Neural cell (in vitro differentiated cells): ENCODE results near the gene PLCH1. TPM values are rescaled to one million over a fixed set of nuclear protein-coding genes. Genes with fewer than 3 reads are reported as not detected.

Experiments
- H2AFZ ChIP-seq: fragments of 200-600, 300-800 bp; sonication (generic), shearing (Covaris generic); 2 replicates; pipeline ENCODE4 v1.6.0; 2014; ENCODE audit warnings: low read depth, mild to moderate bottlenecking, antibody characterized with exemption, low read length, moderate library complexity
- H3F3A ChIP-seq: fragments of 200-600 bp; shearing (Covaris generic); 2 replicates; pipeline ENCODE4 v1.6.1; 2016; ENCODE audit warnings: mild to moderate bottlenecking, moderate library complexity, mixed read lengths, antibody characterized with exemption, low read length; ENCODE audit not compliant: insufficient read depth, poor library complexity, severe bottlenecking
- H3K27ac ChIP-seq: fragments of 200-600, 300-800 bp; sonication (generic), shearing (Covaris generic); 2 replicates; pipeline ENCODE4 v1.5.1; 2014; ENCODE audit warnings: mild to moderate bottlenecking, low read length, moderate library complexity
- H3K27me3 ChIP-seq: fragments of 300-800, 200-600 bp; sonication (generic), shearing (Covaris generic); 2 replicates; pipeline ENCODE4 v1.6.0; 2014; ENCODE audit warnings: mild to moderate bottlenecking, low read depth, low read length, moderate library complexity; ENCODE audit not compliant: insufficient read depth
- H3K36me3 ChIP-seq: fragments of 300-800, 200-600 bp; sonication (generic), shearing (Covaris generic); 2 replicates; pipeline ENCODE4 v1.5.1; 2014; ENCODE audit warnings: mild to moderate bottlenecking, antibody characterized with exemption, low read length, moderate library complexity; ENCODE audit not compliant: insufficient read depth
- H3K4me2 ChIP-seq: fragments of 300-800, 200-600 bp; sonication (generic), shearing (Covaris generic); 2 replicates; pipeline ENCODE4 v1.6.0; 2014; ENCODE audit warnings: mild to moderate bottlenecking, low read length
- H3K4me3 ChIP-seq: fragments of 300-800, 200-600 bp; sonication (generic), shearing (Covaris generic); 2 replicates; pipeline ENCODE4 v1.5.1; 2014; ENCODE audit warnings: mild to moderate bottlenecking, low read length, moderate library complexity
- H3K79me2 ChIP-seq: fragments of 200-600 bp; shearing (Covaris generic); replicated peaks from 2 replicates; pipeline ENCODE4 v1.6.0; 2014; ENCODE audit warnings: mild to moderate bottlenecking, low read length, moderate library complexity; ENCODE audit not compliant: insufficient read depth
- H3K9ac ChIP-seq: fragments of 300-800, 200-600 bp; sonication (generic), shearing (Covaris generic); 2 replicates; pipeline ENCODE4 v1.6.1; 2016; ENCODE audit warnings: mild to moderate bottlenecking, low read length, mixed read lengths
- H3K9me2 ChIP-seq: fragments of 200-600 bp; shearing (Covaris generic); 2 replicates; pipeline ENCODE4 v1.6.1; 2016; ENCODE audit warnings: mild to moderate bottlenecking, low read length, mixed read lengths; ENCODE audit not compliant: insufficient read depth
- H3K9me3 ChIP-seq: fragments of 200-600, 300-800 bp; sonication (generic), shearing (Covaris generic); 2 replicates; pipeline ENCODE4 v1.6.1; 2016; ENCODE audit warnings: mild to moderate bottlenecking, mixed run types, low read length, moderate library complexity, mixed read lengths
- H4K20me1 ChIP-seq: fragments of 200-600 bp; shearing (Covaris generic); 2 replicates; pipeline ENCODE4 v1.6.1; 2016; ENCODE audit warnings: mild to moderate bottlenecking, mixed run types; ENCODE audit not compliant: insufficient read depth
- EP300 ChIP-seq: fragments of 450-650 bp; conservative IDR thresholded peaks from 2 replicates; pipeline ENCODE4 v1.6.1; 2014; ENCODE audit warnings: antibody characterized with exemption, mild to moderate bottlenecking, moderate library complexity; ENCODE audit not compliant: poor library complexity, severe bottlenecking
- EZH2 ChIP-seq: fragments of 200-600, 300-800 bp; shearing (Covaris generic), sonication (generic); IDR thresholded peaks from 2 replicates; pipeline ENCODE4 v1.6.1; 2014; ENCODE audit warnings: antibody characterized with exemption, low read length, borderline replicate concordance, mild to moderate bottlenecking; ENCODE audit not compliant: insufficient read depth, poor library complexity, severe bottlenecking
- POLR2AphosphoS5 ChIP-seq: IDR thresholded peaks from 2 replicates; pipeline ENCODE4 v1.6.1; 2012
- RAD21 ChIP-seq: fragments of 450-650 bp; conservative IDR thresholded peaks from 2 replicates; pipeline ENCODE4 v1.6.1; 2014; ENCODE audit warnings: antibody characterized with exemption, mild to moderate bottlenecking, moderate library complexity
- SMC3 ChIP-seq: fragments of 450-650 bp; conservative IDR thresholded peaks from 2 replicates; pipeline ENCODE4 v1.6.1; 2014; ENCODE audit warnings: antibody characterized with exemption, mild to moderate bottlenecking, moderate library complexity; ENCODE audit not compliant: poor library complexity
- TAF1 ChIP-seq: IDR thresholded peaks from 2 replicates; pipeline ENCODE4 v1.6.1; 2012; ENCODE audit warnings: low read depth
- polyA plus RNA-seq: library from polyadenylated mRNA; depleted of rRNA; stranded (reverse); fragments of >200 nt; gene quantifications from 2 replicates; pipeline ENCODE4 v1.2.3, GENCODE V29; 2014
- TF ChIP-seq, protein P1 (sequence below): fragments of 450-650 bp; IDR thresholded peaks from 2 replicates; pipeline ENCODE4 v1.5.1; 2014; ENCODE audit warnings: antibody characterized with exemption, mild to moderate bottlenecking, moderate library complexity; ENCODE audit not compliant: poor library complexity, severe bottlenecking
- TF ChIP-seq, protein P2 (sequence below): IDR thresholded peaks from 2 replicates; pipeline ENCODE4 v1.6.1; 2012; ENCODE audit warnings: borderline replicate concordance

The PLCH1 gene
- polyA plus RNA-seq, 1 donor from 2014 or later: 13.5 TPM

DNA sequence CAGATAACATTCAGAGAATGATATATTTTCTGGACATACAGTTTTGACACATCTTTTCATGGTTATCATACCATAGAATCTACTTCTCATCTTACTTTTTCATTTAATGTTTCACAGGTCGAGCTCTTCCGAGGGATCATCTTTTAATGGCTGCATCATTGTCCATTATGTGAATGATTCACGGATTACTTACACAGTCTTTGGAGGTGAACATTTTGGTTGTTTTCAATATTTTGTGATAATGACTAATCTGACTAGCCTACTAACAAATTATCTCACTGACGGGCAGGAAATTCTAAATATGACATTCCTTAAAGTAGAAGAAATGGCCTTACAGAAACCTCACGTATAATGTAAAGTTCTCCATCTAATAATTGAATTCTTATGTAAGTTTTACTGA is 242.2 kb downstream of the PLCH1 start:
- H3K9me2 ChIP-seq: no peaks in the 10 kb centered on the region
- peaks cover 4% of the 10 kb centered on the region for H3F3A ChIP-seq
- no peaks in the 10 kb centered on the region for H3K9me3 ChIP-seq
- no peak overlapping the region for H3K4me2 ChIP-seq
- no peaks in the 10 kb centered on the region for H4K20me1 ChIP-seq
- H3K79me2 ChIP-seq: no peaks in the 10 kb centered on the region
- H3K27ac ChIP-seq: no peak overlapping the region
- no peaks in the 10 kb centered on the region for H3K27me3 ChIP-seq
- H3K36me3 ChIP-seq: peaks cover 8% of the 10 kb centered on the region
- H3K4me3 ChIP-seq: no peak overlapping the region
- H2AFZ ChIP-seq: no peak overlapping the region
- H3K9ac ChIP-seq: no peak overlapping the region
- TF ChIP-seq EP300 (no peak), RAD21 (no peak), EZH2 (no peak), POLR2AphosphoS5 (no peak), TAF1 (no peak), SMC3 (no peak)
- TF ChIP-seq, protein P1, sequence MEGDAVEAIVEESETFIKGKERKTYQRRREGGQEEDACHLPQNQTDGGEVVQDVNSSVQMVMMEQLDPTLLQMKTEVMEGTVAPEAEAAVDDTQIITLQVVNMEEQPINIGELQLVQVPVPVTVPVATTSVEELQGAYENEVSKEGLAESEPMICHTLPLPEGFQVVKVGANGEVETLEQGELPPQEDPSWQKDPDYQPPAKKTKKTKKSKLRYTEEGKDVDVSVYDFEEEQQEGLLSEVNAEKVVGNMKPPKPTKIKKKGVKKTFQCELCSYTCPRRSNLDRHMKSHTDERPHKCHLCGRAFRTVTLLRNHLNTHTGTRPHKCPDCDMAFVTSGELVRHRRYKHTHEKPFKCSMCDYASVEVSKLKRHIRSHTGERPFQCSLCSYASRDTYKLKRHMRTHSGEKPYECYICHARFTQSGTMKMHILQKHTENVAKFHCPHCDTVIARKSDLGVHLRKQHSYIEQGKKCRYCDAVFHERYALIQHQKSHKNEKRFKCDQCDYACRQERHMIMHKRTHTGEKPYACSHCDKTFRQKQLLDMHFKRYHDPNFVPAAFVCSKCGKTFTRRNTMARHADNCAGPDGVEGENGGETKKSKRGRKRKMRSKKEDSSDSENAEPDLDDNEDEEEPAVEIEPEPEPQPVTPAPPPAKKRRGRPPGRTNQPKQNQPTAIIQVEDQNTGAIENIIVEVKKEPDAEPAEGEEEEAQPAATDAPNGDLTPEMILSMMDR: no peak
- TF ChIP-seq, protein P2, sequence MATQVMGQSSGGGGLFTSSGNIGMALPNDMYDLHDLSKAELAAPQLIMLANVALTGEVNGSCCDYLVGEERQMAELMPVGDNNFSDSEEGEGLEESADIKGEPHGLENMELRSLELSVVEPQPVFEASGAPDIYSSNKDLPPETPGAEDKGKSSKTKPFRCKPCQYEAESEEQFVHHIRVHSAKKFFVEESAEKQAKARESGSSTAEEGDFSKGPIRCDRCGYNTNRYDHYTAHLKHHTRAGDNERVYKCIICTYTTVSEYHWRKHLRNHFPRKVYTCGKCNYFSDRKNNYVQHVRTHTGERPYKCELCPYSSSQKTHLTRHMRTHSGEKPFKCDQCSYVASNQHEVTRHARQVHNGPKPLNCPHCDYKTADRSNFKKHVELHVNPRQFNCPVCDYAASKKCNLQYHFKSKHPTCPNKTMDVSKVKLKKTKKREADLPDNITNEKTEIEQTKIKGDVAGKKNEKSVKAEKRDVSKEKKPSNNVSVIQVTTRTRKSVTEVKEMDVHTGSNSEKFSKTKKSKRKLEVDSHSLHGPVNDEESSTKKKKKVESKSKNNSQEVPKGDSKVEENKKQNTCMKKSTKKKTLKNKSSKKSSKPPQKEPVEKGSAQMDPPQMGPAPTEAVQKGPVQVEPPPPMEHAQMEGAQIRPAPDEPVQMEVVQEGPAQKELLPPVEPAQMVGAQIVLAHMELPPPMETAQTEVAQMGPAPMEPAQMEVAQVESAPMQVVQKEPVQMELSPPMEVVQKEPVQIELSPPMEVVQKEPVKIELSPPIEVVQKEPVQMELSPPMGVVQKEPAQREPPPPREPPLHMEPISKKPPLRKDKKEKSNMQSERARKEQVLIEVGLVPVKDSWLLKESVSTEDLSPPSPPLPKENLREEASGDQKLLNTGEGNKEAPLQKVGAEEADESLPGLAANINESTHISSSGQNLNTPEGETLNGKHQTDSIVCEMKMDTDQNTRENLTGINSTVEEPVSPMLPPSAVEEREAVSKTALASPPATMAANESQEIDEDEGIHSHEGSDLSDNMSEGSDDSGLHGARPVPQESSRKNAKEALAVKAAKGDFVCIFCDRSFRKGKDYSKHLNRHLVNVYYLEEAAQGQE: no peak

DNA sequence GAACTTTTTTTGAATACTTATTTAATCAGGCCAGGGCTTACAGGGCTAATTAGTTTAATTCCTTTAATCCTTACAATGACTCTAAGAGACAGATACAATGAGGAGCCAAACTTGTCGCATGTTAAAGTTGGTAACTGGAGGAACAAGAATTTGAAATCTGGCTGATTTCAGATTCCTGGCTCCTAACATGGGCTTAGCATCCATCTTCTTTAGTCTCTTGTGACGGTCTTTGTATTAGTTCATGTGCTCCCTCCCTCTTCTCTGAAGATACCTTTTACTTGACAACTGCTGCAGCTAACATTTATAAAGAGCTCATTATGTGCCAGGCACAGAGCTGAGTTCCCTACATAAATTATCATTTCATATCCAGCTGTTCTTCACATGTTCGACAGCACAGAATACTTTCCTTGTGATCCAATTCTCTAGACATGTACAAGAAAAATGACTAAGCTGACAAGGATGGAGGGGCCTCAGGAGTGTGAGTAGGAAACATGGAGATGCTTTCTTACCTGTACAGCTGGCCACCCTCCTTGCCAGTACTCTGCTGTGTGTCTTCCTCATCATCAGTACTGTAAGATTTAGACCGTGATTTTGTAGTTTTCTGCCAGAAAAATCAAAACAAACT is 244.6 kb downstream of the PLCH1 start:
- no peaks in the 10 kb centered on the region for H4K20me1 ChIP-seq
- H3K36me3 ChIP-seq: peaks cover 8% of the 10 kb centered on the region
- H3K4me2 ChIP-seq: no peak overlapping the region
- no peaks in the 10 kb centered on the region for H3K9me3 ChIP-seq
- H3K4me3 ChIP-seq: no peak overlapping the region
- H3K9ac ChIP-seq: no peak overlapping the region
- H3F3A ChIP-seq: peaks cover 4% of the 10 kb centered on the region
- H3K27me3 ChIP-seq: no peaks in the 10 kb centered on the region
- no peaks in the 10 kb centered on the region for H3K79me2 ChIP-seq
- H3K9me2 ChIP-seq: no peaks in the 10 kb centered on the region
- peak overlapping the region; percentile 26 for H3K27ac ChIP-seq
- H2AFZ ChIP-seq: no peak overlapping the region
- TF ChIP-seq, protein P2: peak; percentile 23
- no peak for TF ChIP-seq RAD21
